ENCODE measurements around the gene MTMR3. TPM values are rescaled to one million over a fixed set of nuclear protein-coding genes. Genes with fewer than 3 reads are reported as not detected.
"Not testable (repeated sequence)": the region's sequence is repeated elsewhere in the genome, so short reads cannot be mapped to it uniquely, and the experiment has no call there.

The MTMR3 gene
- polyA plus RNA-seq, 3 donors: 32.4 to 47.5 (median 44.9) TPM

- no peak for DNase-seq
These were observed 163.1 kb downstream of the MTMR3 start for GRCh38 chr22:30045901-30046715.

- no peak for DNase-seq
These were observed 163.9 kb downstream of the MTMR3 start for GRCh38 chr22:30046716-30047363.

- DNase-seq: no peak
These were observed 164.4 kb downstream of the MTMR3 start for GRCh38 chr22:30047364-30047738.

GRCh38 chr22:30048681-30049080, 165.7 kb downstream of the MTMR3 start:
- DNase-seq: no peak

- DNase-seq: no peak
These were observed 171.2 kb downstream of the MTMR3 start for GRCh38 chr22:30054067-30054763.

GRCh38 chr22:30054764-30055069, 171.7 kb downstream of the MTMR3 start:
- DNase-seq: no peak

GRCh38 chr22:30056015-30056414, 173.0 kb downstream of the MTMR3 start:
- DNase-seq: no peak

GRCh38 chr22:30057375-30057774, 174.4 kb downstream of the MTMR3 start:
- no peak for DNase-seq

GRCh38 chr22:30059346-30060020, 176.5 kb downstream of the MTMR3 start:
- DNase-seq: not testable (repeated sequence)

- not testable (repeated sequence) for DNase-seq
These were observed 178.1 kb downstream of the MTMR3 start for GRCh38 chr22:30061094-30061493.

- DNase-seq: no peak
These were observed 179.3 kb downstream of the MTMR3 start for GRCh38 chr22:30062259-30062658.

- no peak for DNase-seq
These were observed 180.0 kb downstream of the MTMR3 start for GRCh38 chr22:30062950-30063349.

GRCh38 chr22:30064172-30064571, 181.2 kb downstream of the MTMR3 start:
- DNase-seq: no peak

GRCh38 chr22:30073743-30074142, 190.8 kb downstream of the MTMR3 start:
- no peak for DNase-seq

- no peak for DNase-seq
These were observed 191.2 kb downstream of the MTMR3 start for GRCh38 chr22:30074147-30074546.

GRCh38 chr22:30074994-30075393, 192.0 kb downstream of the MTMR3 start:
- DNase-seq: no peak

GRCh38 chr22:30077279-30077880, 194.4 kb downstream of the MTMR3 start:
- no peak for DNase-seq

GRCh38 chr22:30078320-30079311, 195.6 kb downstream of the MTMR3 start:
- no peak for DNase-seq

- peak; percentile 52 for DNase-seq
These were observed 197.1 kb downstream of the MTMR3 start, which contains the start of gene HORMAD2 for GRCh38 chr22:30079952-30080533. HORMAD2 (plus strand) TSS chr22:30080464; CDS start chr22:30093953, 13,489 bp downstream.
